ENCODE results near the gene CD59.
"Not testable (repeated sequence)": the region's sequence is repeated elsewhere in the genome, so short reads cannot be mapped to it uniquely, and the experiment has no call there.

The CD59 gene

DNA sequence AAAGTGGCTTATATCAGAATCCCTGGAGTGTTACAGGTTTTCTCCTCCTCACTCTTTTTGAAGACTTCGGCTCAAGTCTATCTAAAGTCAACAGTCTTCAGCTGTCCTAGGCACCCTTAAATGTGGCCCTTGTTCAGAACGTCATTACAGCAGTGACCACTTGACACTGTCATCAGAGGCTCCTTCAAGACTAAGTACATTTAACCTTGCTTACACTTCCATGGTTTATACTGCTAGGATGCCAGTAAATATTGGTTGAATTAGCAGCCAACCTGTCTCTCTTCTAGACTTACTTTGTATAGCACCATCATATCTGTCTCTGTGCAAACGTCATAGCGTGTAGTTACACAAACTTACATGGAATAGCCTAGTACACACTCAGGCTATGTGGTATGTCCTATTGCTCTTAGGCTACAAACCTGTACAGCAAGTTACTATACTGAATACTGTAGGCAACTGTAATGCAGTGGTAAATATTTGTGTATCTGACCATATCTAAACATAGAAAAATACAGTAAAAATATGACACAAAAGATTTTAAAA lies 22.3 kb downstream of the CD59 start:
- no peak for DNase-seq

DNA sequence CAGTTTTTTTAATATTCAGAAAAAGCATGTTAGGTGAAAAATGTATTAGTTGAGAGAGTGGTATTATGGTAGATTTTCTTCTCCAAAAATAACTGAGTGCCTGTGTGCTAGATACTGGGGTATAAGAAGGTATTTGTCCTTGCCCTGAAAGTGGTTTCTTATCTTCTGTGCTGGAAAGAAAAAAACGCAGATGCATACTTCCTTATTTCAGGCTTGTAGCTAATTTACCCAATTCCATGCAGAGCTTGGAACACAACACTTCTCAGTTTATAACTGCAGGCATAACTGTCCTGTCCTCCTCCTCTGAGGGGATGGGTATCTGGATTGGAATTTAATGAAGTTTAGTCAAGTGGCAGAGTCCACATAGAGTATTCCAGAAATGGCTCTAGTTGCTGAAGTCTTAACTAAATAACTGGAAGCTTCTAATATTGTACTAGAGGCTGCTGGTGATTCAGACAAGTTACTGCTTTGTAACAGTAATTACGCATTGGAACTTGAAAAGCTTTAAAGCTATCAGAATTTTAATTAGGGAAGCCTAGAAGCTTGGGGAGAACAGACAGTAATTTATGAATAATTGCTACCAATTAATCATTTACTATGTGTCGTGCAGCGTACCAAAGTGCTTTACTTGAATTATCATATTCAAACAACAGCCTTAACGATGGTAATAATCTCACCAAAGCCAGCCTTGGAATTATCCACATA lies 22.9 kb downstream of the CD59 start:
- DNase-seq, result no peak

DNA sequence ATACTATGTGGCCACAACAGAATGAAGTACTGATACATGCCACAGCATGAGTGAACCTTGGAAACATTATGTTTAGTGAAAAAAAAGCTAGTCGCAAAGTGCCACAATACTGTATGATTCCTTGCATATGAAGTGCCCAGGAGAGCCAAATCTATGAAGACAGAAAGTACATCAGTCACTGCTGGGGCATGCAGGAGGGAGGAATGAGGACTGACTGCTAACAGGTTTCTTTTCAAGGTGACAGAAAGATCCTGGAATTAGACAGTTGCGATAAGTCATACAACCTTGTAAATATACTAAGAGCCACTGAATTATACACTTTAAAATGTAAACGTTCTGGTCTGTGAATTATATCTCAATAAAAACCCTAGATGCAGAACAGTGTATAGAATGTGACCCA lies 23.8 kb downstream of the CD59 start:
- DNase-seq, result no peak

DNA sequence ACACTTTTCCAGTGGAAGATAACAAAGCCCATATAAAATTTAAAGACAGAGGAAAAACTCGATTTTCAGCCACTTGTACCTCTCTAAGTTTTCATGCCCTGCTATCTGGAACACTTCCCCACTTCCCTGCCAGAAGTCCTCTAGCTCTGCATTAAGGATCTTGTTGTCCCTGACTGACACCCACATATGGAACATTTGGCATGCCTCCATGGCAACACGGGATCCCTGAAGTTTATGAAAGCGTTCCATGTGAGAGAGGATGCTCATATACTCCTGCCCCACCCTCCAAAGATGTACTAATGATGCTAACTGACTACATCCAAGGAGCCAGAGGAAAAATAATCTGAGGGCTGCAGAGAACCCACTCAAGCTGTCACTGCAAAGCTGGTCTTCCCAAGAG lies 26.8 kb downstream of the CD59 start:
- DNase-seq, result peak in 5 of 56 donors; percentile 11 to 37 (median 28)

DNA sequence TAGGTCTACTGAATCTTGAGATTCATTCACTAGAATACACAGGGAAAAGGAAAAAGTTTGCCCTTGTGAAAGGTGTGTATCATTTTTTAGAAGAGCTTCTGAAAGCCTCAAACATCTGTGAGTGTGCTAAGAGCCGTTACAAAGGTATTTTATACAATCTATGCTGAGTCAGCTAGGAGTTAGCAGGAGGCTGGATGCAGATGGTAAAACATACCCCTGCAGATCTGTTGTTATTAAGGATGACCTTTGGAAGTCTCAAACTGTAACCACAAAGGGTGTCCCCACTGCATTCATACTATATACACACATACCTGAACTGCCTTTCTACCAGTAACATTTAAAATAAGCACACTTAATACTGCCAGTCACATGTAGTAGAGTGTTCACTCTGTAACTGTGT lies 27.2 kb downstream of the CD59 start:
- no peak for DNase-seq

DNA sequence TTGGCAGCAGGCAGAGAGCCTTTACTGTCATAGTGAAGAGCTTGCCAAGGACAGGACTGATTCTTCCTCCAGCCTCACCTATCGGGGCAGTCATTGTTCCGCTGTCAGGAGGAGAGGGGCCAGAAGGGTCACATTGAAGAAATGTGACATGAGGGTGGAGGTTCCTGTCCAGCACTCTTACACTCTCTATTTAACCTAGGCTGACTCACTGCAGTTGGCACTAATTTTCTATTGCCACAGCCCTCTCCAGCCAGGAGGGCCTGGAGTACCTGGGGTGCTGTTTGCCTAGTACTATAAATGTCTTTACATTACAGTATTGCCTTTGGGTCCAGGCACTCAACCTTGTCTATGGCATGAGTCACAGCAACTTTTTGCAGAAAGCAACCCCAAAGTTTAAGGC lies 28.4 kb downstream of the CD59 start:
- not testable (repeated sequence) for DNase-seq

DNA sequence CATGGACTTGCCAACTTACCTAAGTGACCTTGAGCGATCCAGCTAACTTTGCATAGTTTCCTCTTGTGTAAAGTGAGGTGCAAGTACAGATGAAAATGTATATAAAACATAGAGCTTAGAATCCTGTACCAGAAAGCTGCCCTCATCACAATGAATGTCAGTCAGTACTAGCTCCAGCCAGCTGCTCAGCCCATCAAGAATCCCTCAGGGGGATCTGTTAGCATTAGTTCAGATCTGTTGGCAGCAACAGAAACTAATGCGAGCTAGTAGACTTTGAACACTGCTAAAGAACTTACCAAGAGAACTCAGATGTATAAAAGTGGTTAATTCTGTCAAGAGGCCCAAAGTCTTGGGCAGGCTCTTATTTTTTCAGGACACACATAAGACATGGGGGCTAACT lies 29.3 kb downstream of the CD59 start:
- no peak for DNase-seq

DNA sequence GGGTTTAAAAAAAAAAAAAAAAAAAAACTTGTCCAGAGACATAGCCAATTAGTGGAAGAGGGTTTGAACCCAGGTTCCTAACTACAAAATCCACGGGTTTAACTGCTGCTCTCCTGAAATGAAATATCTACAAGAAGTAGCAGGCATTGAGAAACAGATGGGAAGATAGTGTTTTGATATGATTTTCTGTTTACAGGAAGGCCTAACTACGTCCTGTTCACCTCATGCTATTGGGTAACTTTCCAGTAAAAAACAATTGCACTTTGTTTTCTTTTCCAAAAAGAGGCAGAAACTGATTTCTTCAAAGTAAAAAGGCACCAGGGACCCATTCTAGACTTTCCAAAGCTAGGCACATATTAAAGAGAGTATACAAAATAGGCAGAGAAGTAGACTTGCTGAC lies 29.7 kb downstream of the CD59 start:
- no peak for DNase-seq

DNA sequence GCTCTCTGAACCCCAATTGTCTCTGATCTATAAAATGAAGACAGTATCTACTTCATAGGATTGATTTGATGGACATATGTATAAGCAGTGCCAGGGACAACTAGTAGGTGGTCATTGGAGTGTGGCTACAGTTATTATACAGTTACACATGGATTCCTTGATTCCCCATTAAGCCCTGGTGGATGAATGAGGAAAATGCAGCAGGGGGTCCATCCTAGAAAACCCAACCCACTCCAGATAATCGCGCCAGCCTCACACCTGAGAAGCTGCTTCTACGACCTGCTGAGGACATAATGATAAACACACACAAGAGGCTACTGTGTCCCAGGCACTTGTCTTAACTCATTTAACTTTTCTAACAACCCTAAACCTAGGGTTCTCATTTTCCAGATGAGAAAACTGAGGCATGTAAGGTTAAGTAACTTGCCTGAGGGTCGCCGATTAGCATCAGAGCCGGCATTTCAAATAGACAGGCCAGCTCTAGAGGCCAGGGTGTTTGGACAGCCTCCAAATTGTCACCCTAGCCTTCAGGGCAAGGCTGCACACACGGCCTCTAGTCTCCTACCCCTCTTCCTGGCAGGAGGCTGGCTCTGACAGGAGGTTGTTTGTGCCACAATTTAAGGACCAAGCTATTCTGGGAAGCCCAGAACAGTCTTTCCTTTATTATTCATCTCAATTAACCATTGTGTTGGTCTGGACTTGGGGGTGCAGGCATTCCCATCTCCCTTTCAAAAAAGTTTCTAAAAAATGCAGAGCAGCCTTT lies 31.8 kb downstream of the CD59 start:
- DNase-seq, result peak in 11 of 56 donors; percentile 11 to 63 (median 25)

DNA sequence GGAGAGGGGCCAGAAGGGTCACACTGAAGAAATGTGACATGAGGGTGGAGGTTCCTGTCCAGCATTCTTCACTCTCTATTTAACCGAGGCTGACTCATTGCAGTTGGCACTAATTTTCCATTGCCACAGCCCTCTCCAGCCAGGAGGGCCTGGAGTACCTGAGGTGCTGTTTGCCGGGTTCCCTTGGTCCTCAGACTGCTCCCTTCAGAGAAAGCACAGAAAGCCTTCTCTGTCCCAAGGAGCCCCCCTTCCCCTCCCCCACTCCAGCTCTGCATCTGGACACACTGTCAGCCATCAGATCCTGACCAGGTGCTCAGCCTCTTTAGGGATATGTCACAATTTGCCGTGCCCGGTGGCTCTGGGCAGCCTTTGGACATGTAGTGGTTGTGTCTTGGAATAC lies 32.4 kb downstream of the CD59 start:
- peak in 1 of 56 donors; percentile 26 for DNase-seq

DNA sequence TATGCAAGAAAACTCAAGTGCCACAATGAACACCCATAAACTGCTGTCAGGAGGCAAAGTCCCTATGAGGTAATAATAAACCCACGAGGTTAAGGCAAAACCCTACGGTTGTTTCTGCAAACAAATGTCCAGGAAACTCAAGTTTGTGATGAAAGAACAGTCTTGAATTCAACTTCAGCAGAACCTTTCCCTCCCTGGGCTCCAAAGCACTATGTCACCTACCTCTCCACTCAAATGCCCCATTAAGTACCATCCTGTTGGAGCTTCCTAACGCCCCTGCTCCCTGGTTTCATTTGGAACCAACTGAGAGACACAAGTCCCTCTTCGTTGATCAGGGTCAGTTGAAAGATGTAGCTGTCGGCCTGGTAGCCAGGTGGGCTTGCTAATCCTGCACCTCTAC lies 33.0 kb downstream of the CD59 start:
- DNase-seq, result no peak

DNA sequence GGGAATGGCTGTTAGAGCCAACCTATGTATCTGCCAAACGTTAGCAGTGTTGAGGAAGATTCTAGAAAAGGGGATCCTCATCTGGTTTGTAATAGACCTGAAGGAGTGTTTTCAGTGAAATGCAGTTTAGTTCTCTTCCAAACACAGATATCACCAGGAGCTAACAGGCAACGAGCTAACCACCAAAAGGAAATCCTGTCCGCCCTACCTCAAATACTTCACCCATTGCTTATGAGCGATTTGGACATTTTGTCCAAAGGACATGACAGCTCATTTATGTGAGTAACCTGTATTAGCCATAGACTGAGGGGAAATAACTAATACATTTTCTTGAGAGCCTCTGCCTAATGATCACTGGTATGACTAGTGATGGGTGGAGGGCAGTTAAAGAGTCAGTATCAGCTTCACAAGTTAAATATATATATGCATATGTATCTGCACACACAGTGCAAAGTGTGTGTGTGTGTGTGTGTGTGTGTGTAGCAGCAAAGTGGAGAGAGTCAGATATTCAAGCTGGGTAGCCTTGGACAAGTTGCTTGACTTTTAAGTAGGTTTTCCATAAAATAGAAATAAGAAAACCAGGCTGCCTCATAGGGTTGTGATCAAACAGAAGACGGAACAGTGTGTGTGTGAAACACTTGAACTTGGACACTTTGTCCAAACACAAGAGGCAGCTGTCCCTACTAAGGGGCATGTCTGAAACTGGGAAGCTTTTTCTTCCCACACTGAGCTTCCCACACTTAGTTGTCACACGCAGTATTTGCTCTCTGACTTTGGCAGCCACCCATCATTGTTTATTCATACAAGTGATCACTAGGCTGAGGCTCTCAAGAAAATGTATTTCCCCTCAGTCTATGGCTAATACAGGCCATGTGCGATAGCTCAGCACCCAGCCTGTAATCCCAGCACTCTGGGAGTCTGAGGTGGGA lies 34.7 kb downstream of the CD59 start:
- peak in 27 of 56 donors; percentile 17 to 76 (median 42) for DNase-seq

DNA sequence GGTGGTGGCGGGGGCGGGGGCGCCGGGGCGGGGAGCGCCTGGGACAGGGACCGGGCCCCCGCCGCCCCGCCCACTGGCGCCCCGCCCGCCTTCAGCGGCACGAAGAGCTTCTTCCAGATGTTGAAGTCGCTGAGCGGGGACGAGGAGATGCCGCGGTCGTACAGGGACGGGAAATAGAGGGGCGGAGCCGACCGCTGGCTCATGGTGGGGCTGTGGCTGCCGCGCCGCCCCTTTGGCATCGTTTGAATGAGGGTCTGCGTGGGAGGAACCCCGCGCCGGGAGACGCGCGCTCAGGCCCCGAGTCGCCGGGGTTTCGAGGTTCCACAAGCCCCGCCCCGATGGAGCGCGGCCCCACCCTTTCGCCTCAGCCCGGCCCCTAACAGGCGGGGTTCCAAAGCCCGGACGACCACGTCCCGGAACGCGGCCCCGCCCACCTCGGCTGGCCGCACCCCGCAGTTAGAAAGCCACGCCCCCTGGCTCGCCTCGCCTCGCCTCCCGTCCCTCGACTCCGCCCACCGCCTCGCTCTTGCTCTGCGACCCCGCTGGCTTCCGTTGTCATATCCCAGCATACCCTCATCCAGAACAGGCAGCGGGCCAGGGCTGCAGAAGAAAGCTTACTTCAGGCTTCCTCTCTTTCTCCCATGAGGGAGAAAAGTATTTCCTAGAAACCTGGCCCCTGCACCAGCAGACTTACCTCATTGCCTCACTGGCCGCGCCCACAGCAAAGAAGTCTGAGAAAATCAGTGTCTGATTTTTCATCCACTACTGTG lies 35.5 kb downstream of the CD59 start, which contains the start of gene C11orf91:
C11orf91 (minus strand) TSS at position 325 of the 770 bp plus-strand sequence; CDS start at position 239, 86 bp downstream.
- peak; percentile 36 to 100 (median 87) for DNase-seq

DNA sequence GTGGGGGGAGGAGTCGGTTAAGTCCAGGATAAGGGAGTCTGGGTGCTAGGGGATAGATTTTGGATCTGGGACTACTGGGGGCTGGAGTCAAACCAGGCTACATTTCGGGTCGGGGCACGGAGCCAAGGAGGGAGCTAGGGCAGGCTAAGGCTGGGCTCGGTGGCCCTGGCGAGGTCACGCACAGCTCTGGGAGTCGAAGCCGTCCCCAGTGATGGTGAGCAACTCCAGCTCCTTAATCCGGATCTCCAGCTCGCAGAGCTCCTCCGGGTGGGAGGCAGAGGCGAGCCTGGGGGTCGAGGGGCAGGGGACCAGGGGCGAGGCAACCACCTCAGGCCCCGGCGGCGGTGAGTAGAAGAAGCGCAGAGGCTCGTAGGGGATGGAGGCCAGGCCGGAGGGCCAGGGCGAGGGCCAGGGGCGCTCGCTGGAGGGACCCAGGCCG lies 36.1 kb downstream of the CD59 start:
- peak in 1 of 56 donors; percentile 61 for DNase-seq

DNA sequence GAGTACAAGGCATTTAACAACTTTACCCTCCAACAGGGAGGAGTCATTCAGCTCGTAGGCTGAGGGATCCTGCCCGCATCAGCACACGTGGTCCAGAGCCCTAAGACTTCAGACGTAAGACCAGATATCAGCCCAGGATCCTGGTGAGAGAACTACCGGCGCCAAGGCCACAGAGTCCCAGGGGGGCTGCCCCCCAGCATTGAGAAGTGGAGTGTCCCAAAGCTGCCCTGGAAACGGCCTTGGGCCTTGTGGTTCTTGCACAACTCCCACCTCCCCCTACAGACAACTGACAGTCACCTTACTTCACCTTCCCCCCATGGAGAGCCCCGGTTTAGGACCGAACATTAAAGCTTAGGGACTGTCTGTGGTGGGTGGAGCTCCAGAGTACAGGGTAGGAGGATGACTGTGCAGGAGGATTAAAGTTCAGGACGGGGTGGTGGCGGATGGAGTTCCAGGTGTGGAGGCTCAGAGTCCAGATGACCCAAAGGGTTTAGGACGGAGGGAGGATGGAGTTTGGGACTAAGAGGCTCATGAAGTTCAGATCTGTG lies 36.6 kb downstream of the CD59 start:
- no peak for DNase-seq

DNA sequence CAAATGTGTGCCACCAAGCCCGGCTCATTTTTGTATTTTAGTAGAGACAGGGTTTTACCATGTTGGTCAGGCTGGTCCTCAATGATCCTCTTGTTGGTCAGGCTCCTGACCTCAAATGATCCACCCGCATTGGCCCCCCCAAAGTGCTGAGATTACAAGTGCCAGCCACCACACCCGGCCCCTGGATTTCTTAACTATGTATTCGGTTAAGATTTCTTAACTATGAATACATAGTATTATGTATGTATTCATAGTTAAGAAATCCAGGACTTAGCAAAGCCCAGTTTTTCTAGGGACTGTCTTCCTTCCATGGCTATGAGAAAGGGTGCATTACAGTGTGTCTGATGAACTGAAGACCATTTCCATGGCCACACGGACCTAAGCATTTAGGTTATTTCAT lies 37.3 kb downstream of the CD59 start:
- no peak for DNase-seq

DNA sequence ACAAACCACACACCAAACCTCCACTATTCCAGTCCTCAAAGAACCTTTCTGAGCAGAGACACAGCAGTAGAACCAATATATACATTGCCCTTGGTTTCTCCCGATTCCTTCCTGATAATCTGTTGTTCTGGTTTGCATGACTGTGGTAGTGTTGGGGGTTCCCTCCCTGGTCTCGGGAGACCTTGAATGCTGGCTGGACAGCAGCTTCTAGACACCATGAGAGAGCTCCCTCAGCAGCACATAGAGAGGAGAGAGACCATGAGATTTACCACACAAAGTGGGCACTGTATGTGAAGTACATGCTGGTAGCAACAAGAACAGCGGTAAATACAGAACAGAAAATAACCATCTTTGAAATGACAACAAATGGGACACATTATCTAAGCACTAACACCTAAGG lies 38.2 kb downstream of the CD59 start:
- DNase-seq, result no peak

DNA sequence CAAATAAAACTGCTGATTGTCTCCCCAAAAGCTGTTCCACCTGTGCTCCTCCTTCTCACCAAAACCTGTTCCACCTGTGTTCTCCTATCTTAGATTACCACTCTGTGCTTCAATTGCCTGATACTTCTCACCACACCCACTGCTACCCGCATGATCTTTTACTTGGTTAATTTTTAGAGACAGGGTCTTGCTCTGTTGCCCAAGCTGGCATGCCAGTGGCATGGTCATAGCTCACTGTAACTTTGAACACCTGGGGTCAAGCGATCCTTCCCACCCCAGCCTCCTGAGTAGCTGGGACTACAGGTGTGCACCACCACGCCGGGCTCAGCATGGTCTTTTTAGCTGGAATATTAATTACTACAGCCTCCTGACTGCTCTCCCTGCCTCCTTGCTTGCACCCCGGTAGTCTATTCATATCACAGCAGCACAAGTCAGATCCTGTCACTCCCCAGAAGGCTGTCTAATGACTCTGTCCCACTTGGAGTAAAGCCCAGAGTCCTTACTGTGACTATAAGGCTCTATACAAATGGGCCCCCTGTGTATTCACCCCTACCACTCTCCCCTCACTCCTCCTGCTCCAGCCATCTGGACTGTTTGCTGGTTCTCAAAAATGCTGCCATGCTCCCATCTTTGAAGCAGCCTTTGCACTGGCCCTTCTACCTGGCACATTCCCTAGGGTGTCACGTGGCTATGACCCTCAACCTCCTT lies 39.1 kb downstream of the CD59 start:
- no peak for DNase-seq

DNA sequence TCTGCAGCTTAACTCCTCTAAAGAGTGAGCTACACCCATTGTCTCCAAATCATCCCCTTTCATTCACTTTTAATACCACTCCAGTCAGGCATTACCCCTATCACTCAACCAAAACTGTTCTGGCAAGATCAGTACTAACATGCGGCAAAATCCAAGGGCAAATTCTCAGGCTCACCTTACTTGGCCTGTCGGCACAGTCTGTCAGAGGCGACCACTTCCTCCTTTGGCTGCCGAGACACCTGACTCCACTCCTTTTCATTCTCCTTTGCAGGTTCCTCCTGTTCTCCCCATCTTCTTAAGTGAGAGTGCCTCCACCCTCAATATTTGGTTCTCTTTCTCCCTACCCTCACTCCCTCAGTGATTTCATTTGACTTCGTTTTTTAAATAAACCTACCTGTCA lies 39.8 kb downstream of the CD59 start:
- no peak for DNase-seq
